ENCODE measurements around the gene PID1. TPM values are rescaled to one million over a fixed set of nuclear protein-coding genes. Genes with fewer than 3 reads are reported as not detected.

Gene PID1
- total RNA-seq, 2 donors from 2014 or later = 30.2 to 40.3 TPM

GRCh38 chr2:229130522-229130921, 140.6 kb downstream of the PID1 start:
- Histone ChIP-seq H3K27me3 (no peaks in the 10 kb centered on the region), H3K4me1 (no peaks in the 10 kb centered on the region), H3K4me3 (no peak overlapping the region), H3K9ac (ENCODE audit: low read depth in 2 of 2, low read length in 2 of 2) (peak overlapping the region; percentile 1 to 28), H3K36me3 (no peaks in the 10 kb centered on the region), H3K9me3 (no peaks in the 10 kb centered on the region), H3K27ac (peak overlapping the region; percentile 80)
- intact Hi-C loops (cut with DNase I) = loop anchor here (5.0 kb wide), 1 partner anchor 457 kb away; no protein-coding TSS in a partner anchor
- no peak for TF ChIP-seq CTCF (IDR thresholded peaks at IDR 0.05)
- DNase-seq = no peak

GRCh38 chr2:229129738-229130371, 141.2 kb downstream of the PID1 start:
- no peak for TF ChIP-seq CTCF (IDR thresholded peaks at IDR 0.05)
- H3K4me3 ChIP-seq = no peak overlapping the region
- intact Hi-C loops (cut with DNase I) = loop anchor here (5.0 kb wide), 1 partner anchor 457 kb away; no protein-coding TSS in a partner anchor

GRCh38 chr2:229127471-229127870, 143.6 kb downstream of the PID1 start:
- Histone ChIP-seq H3K36me3 (no peaks in the 10 kb centered on the region), H3K27me3 (no peaks in the 10 kb centered on the region), H3K27ac (no peak overlapping the region), H3K4me3 (no peak overlapping the region), H3K9ac (ENCODE audit: low read depth in 2 of 2, low read length in 2 of 2) (no peak overlapping the region), H3K4me1 (no peaks in the 10 kb centered on the region), H3K9me3 (no peaks in the 10 kb centered on the region)
- DNase-seq = no peak
- no peak for TF ChIP-seq CTCF (IDR thresholded peaks at IDR 0.05)
- intact Hi-C loops (cut with DNase I) = no loop called here

More at GRCh38 chr2:229129738-229130371, 141.2 kb downstream of the PID1 start:
- H3K9me3 ChIP-seq = no peaks in the 10 kb centered on the region
- H3K27ac ChIP-seq = peak overlapping the region; percentile 80
- DNase-seq = peak; percentile 60
- no peaks in the 10 kb centered on the region for H3K36me3 ChIP-seq
- peak overlapping the region; percentile 28 to 53 for H3K9ac ChIP-seq (ENCODE audit: low read depth in 2 of 2, low read length in 2 of 2)
- H3K4me1 ChIP-seq = no peaks in the 10 kb centered on the region
- no peaks in the 10 kb centered on the region for H3K27me3 ChIP-seq

GRCh38 chr2:229126066-229126465, 145.0 kb downstream of the PID1 start:
- Histone ChIP-seq H3K9me3 (no peaks in the 10 kb centered on the region), H3K27ac (no peak overlapping the region), H3K9ac (ENCODE audit: low read depth in 2 of 2, low read length in 2 of 2) (no peak overlapping the region), H3K36me3 (no peaks in the 10 kb centered on the region), H3K4me3 (no peak overlapping the region), H3K4me1 (no peaks in the 10 kb centered on the region), H3K27me3 (no peaks in the 10 kb centered on the region)
- no peak for DNase-seq
- TF ChIP-seq CTCF (IDR thresholded peaks at IDR 0.05) = no peak
- intact Hi-C loops (cut with DNase I) = no loop called here

- Histone ChIP-seq H3K27me3 (no peaks in the 10 kb centered on the region), H3K9me3 (no peaks in the 10 kb centered on the region), H3K36me3 (no peaks in the 10 kb centered on the region), H3K4me3 (no peak overlapping the region), H3K9ac (ENCODE audit: low read depth in 2 of 2, low read length in 2 of 2) (no peak overlapping the region), H3K4me1 (no peaks in the 10 kb centered on the region), H3K27ac (no peak overlapping the region)
- DNase-seq = no peak
- intact Hi-C loops (cut with DNase I) = no loop called here
- TF ChIP-seq CTCF (IDR thresholded peaks at IDR 0.05) = no peak
These were observed 147.0 kb downstream of the PID1 start for GRCh38 chr2:229124136-229124535.

All from colonic mucosa (tissue), 4 donors.